Inferior parietal cortex (tissue), 1 donor: ENCODE data around the gene MRPL22.
"Not testable (repeated sequence)": the region's sequence is repeated elsewhere in the genome, so short reads cannot be mapped to it uniquely, and the experiment has no call there.

Source experiments
- DNase-seq: peaks from one replicate; pipeline ENCODE4 v3.0.0-alpha.2; 2016; ENCODE audit errors: extremely low spot score

Gene MRPL22

DNA sequence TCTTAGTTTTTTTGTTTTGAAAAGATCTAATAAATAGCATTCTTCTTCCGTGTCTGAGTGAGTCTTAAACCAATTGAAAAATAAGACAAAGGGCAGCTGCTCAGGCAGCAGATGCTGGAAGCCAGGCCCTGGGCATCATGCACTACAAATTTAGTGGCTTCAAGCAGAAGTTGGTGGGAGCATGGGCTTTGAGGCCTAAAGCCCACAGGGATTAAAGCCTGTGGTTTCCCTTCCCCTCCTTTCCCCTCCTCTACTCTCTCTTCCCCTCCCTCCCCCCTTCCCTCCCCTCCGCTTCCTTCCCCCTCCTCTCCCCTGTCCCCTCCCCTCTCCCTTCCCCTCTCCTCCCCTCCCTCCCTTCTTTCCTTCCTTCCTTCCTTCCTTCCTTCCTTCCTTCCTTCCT is 52.6 kb downstream of the MRPL22 start:
- no peak for DNase-seq

- DNase-seq, result no peak
Measured at GRCh38 chr5:154995679-154996078, 54.8 kb downstream of the MRPL22 start.

- no peak for DNase-seq
Measured at GRCh38 chr5:154997746-154998145, 56.9 kb downstream of the MRPL22 start.

GRCh38 chr5:154999865-155000264 is 59.0 kb downstream of the MRPL22 start:
- DNase-seq, result no peak

DNA sequence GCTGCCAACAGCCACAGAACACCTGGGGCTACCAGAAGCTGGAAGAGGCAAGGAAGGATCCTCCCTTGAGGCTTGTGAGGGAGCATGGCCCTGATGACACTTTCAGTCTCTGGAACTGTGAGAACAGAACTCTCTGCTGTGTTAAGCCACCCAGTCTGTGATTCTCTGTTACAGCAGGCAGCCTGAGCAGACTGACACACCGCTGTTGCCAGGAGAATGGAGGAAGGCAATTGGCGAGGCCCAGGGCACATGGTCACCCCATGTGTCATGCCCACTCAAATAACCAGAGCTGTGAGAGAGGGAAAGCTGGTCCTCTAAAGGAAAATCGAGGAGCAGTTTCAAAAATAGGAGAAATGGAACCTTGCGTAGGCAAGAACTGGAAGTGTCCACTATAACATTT is 60.6 kb downstream of the MRPL22 start:
- no peak for DNase-seq

DNA sequence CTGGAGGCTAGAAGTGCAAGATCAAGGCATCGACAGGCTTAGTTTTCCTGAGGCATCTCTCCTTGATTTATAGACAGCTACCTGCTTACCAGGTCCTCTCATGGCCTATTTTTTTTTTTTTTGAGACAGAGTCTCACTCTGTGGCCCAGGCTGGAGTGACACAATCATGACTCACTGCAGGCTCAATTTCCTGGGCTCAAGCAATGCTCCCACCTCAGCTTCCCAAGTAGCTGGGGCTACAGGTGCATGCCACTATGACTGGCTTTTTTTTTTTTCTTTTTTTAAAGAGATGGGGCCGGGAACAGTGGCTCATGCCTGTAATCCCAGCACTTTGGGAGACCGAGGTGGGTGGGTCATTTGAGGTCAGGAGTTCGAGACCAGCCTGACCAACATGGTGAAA is 61.8 kb downstream of the MRPL22 start:
- not testable (repeated sequence) for DNase-seq

- no peak for DNase-seq
Measured at GRCh38 chr5:155004138-155004744, 63.4 kb downstream of the MRPL22 start.

GRCh38 chr5:155006265-155006664 is 65.4 kb downstream of the MRPL22 start:
- DNase-seq, result not testable (repeated sequence)

- no peak for DNase-seq
Measured at GRCh38 chr5:155008669-155009068, 67.8 kb downstream of the MRPL22 start.

DNA sequence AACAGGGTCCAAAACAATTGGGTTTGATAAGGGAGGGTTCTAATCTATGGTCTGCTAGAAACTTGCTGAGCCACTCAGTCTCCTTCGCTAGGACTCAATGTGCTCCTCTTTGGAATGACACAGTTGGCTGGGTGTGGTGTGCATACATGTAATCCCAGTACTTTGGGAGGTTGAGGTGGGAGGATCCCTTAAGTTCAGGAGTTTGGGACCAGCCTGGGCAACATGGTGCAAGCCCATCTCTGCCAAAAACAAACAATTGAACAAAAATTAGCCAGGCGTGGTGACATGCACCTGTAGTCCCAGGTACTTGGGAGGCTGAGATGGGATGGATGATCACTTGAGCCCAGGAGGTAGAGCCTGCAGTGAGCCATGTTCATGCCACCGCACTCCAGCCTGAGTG is 70.0 kb downstream of the MRPL22 start:
- DNase-seq, result no peak

- no peak for DNase-seq
Measured at GRCh38 chr5:155013526-155013925, 72.7 kb downstream of the MRPL22 start, which contains the start of gene KIF4B. TSS of gene KIF4B (plus strand) at chr5:155013755. CDS start at chr5:155013860, 105 bp downstream.

- no peak for DNase-seq
Measured at GRCh38 chr5:155015239-155015638, 74.4 kb downstream of the MRPL22 start.

DNA sequence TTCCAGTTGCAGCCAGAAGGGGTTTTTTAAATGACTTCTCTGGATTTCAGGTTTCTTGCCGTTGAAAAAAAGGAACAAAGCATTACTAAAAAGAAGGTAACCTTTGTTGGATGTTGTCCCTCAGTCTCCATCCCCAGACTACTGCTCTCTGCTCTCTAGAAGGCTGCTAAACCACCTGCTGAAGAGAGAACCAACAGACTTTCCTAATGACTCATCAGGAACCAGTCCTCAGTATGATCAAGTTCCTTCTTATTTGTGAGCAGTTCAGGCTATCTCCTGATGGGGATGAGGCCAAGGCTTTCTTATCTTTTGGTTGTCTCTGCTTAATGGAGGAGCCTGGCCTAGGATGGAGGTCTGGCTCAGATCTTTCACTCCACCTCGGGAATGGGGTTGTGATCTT is 76.7 kb downstream of the MRPL22 start:
- no peak for DNase-seq
